GM20431 (cell line): ENCODE data around the gene STX4.

Experiments
- in situ Hi-C: fragments of 300-500 bp; cut with MseI, MboI; formaldehyde crosslinking; loops from one replicate; pipeline ENCODE4 v1.15.0; 2020; ENCODE audit warnings: low sequenced_read_pairs; ENCODE audit not compliant: unreplicated experiment

The STX4 gene

GRCh38 chr16:31061126-31061812 is 27.9 kb downstream of the STX4 start:
- in situ Hi-C loops: no loop called here

- in situ Hi-C loops: no loop called here
These were observed 28.6 kb downstream of the STX4 start for GRCh38 chr16:31061813-31062440.

GRCh38 chr16:31063495-31063842 is 30.1 kb downstream of the STX4 start:
- in situ Hi-C loops: no loop called here

- in situ Hi-C loops: no loop called here
These were observed 30.7 kb downstream of the STX4 start for GRCh38 chr16:31063843-31064611.

GRCh38 chr16:31064882-31065461 is 31.6 kb downstream of the STX4 start:
- in situ Hi-C loops: no loop called here

GRCh38 chr16:31067342-31067741 is 34.0 kb downstream of the STX4 start:
- in situ Hi-C loops: no loop called here

- in situ Hi-C loops: no loop called here
These were observed 38.5 kb downstream of the STX4 start for GRCh38 chr16:31071861-31072260.

- in situ Hi-C loops: no loop called here
These were observed 39.3 kb downstream of the STX4 start for GRCh38 chr16:31072540-31073141.

- in situ Hi-C loops: no loop called here
These were observed 40.0 kb downstream of the STX4 start for GRCh38 chr16:31073142-31073969.

- in situ Hi-C loops: no loop called here
These were observed 40.8 kb downstream of the STX4 start, which contains the start of the genes ZNF646 and ZNF668 for GRCh38 chr16:31073970-31074813. TSS of gene ZNF646 (plus strand) at chr16:31074422. CDS start at chr16:31076325, 1,903 bp downstream. TSS of gene ZNF668 (minus strand) at chr16:31074240. CDS start at chr16:31064459, 9,781 bp downstream.

GRCh38 chr16:31074814-31075183 is 41.4 kb downstream of the STX4 start:
- in situ Hi-C loops: no loop called here

- in situ Hi-C loops: no loop called here
These were observed 43.0 kb downstream of the STX4 start for GRCh38 chr16:31076319-31076718.

GRCh38 chr16:31077024-31077423 is 43.7 kb downstream of the STX4 start:
- in situ Hi-C loops: no loop called here

GRCh38 chr16:31077592-31078396 is 44.4 kb downstream of the STX4 start:
- in situ Hi-C loops: no loop called here

GRCh38 chr16:31078597-31079341 is 45.4 kb downstream of the STX4 start:
- in situ Hi-C loops: no loop called here

- in situ Hi-C loops: no loop called here
These were observed 46.1 kb downstream of the STX4 start for GRCh38 chr16:31079342-31079944.
